Retinal pigment epithelial cell (primary cell): ENCODE data around the gene ADPGK.
"Not testable (repeated sequence)": the region's sequence is repeated elsewhere in the genome, so short reads cannot be mapped to it uniquely, and the experiment has no call there.

Experiments
- DNase-seq: peaks from one replicate; pipeline ENCODE4 v3.0.0-alpha.2; 2010; ENCODE audit warnings: low read depth
- H3K4me3 ChIP-seq: 2 replicates; pipeline ENCODE4 v1.5.1; 2011; ENCODE audit warnings: mild to moderate bottlenecking, low read length, control low read depth, moderate library complexity
- CTCF ChIP-seq: conservative IDR thresholded peaks from 2 replicates; pipeline ENCODE4 v1.5.1; 2011; ENCODE audit warnings: low read depth, low read length, control low read depth, inconsistent platforms

ADPGK gene

GRCh38 chr15:72732516-72732915 is 51.0 kb downstream of the ADPGK start:
- TF ChIP-seq CTCF = peak; percentile 16
- no peak overlapping the region for H3K4me3 ChIP-seq
- DNase-seq = no peak

DNA sequence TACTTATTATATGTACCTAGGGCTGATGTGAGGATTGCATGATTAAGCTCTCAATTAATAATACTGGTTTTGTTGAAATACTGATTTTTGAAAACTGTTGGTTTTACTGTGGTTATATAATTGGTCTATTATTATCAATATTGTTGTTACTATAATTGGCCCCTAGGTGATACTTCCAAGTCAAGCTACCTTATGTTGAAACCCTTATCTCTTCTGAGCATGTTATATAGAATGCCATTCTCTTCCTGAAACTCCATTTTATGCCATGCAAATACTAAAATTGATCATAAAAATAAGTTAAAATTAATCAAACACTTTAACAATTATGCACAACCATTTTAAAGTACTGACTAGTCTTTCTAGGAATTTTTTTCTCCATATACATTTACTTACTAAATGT is 51.5 kb downstream of the ADPGK start:
- no peak for TF ChIP-seq CTCF
- DNase-seq = no peak
- H3K4me3 ChIP-seq = no peak overlapping the region

DNA sequence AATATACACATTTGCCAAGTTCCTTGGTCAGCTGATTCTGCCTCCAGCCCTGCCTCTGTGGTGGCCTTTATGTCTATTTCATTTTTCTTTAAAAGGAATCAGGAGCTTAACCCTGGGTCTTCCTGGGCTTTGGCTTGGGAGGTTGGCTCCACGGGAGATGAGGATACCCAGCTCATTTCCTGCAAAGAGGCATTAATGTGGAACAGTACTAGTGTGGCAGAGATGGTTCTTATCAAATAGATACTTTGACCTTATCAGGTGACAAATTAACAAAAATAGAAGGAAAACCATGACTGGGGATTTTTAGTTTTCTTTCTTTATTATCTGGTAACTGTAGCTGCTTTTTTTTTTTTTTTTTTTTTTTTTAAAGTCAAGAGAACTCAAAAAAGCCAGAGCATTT is 54.7 kb downstream of the ADPGK start:
- no peak for DNase-seq
- no peak for TF ChIP-seq CTCF
- no peak overlapping the region for H3K4me3 ChIP-seq

DNA sequence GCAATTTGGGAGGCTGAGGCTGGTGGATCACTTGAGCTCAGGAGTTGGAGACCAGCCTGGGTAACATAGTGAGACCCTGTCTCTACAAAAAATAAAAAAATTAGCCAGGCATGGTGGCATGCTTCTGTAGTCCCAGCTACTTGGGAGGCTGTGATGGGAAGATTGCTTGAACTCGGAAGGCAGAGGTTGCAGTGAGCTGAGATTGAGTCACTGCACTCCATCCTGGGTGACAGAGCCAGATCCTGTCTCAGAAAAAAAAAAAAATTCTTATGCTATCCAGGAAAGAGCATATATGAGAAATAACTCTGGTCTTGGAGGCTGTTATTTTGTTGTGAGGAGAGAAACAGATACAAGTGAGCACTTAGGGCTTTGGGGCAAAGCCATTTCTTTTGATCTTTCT is 55.3 kb downstream of the ADPGK start:
- not testable (repeated sequence) for DNase-seq, H3K4me3 ChIP-seq

- DNase-seq = no peak
- no peak for TF ChIP-seq CTCF
- no peak overlapping the region for H3K4me3 ChIP-seq
These were observed 56.4 kb downstream of the ADPGK start for GRCh38 chr15:72727154-72727553.

DNA sequence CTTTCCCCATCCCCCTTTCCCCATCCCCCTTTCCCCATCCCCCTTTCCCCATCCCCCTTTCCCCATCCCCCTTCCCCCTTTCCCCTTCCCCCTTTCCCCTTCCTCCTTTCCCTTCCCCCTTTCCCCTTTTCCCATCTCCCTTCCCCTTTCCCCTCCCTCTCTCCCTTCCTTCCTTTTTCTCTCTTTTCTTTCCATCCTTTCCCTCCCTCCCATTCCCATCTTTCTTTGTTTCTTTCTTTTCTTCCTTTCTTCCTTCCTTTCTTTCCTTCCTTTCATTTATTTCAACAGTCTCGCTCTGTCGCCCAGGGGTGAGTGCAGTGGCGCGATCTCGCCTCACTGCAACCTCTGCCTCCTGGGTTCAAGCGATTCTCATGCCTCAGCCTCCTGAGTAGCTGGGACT is 57.7 kb downstream of the ADPGK start:
- DNase-seq, H3K4me3 ChIP-seq: not testable (repeated sequence)

DNA sequence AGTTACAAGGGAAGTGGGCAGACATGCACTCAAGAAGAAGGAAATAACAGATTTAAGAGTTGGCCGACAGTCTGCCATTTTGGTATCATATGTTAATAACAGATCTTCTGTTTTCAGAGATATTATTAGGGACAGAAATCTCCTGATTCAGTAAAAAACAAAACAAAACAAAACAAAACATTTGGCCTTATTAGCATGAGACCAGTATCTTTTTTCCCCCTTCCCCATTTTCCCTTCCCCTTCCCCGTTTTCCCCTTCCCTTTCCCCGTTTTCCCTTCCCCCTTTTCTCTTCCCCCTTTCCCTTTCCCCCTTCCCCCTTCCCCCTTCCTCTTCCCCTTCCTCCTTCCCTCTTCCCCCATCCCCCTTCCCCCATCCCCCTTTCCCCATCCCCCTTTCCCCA is 58.1 kb downstream of the ADPGK start:
- H3K4me3 ChIP-seq = no peak overlapping the region
- no peak for TF ChIP-seq CTCF
- no peak for DNase-seq

GRCh38 chr15:72724028-72724427 is 59.5 kb downstream of the ADPGK start:
- H3K4me3 ChIP-seq = no peak overlapping the region
- TF ChIP-seq CTCF = no peak
- no peak for DNase-seq
